ENCODE data around the gene ZNF79. TPM values are rescaled to one million over a fixed set of nuclear protein-coding genes. Genes with fewer than 3 reads are reported as not detected.

The ZNF79 gene
- total and polyA plus RNA-seq, 2 of the 4 experiments (the other 2 are of a cell fraction) = 5.6 to 15.4 TPM

DNA sequence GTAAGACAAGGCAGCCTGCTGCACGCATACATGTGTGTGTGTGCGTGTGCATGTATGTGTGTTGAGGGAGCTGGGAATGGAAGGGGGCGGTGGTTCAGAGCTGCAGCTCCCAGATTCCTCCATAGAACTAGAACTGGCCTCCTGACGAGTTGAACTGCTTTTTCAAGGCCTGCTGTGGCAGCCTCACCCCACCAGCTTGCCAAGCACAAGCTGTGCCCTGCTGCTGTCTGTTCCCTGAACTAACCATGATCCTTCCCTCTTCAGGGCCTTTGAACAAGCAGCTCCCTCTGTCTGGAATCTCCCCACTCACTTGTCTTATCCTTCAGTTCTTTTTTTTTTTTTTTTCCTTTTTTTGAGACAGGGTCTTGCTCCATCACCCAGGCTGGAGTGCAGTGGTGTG, 49.8 kb downstream of the ZNF79 start:
- H3K4me3 ChIP-seq (ENCODE audit: insufficient read depth, low read depth, low read length) = no peak overlapping the region
- intact Hi-C loops (cut with micrococcal nuclease) = no loop called here
- DNase-seq = no peak
- no peak overlapping the region for H3K14ac ChIP-seq (replicated peaks; ENCODE audit: low read depth, low read length)
- no peak overlapping the region for H3K23ac ChIP-seq (ENCODE audit: low read depth, low read length)
- no peak overlapping the region for H2BK5ac ChIP-seq (ENCODE audit: low read depth, low read length, poor library complexity, severe bottlenecking)
- no peak overlapping the region for H2AK5ac ChIP-seq (ENCODE audit: low read depth, low read length)
- H2AK9ac ChIP-seq (replicated peaks; ENCODE audit: low read depth, low read length, poor library complexity) = no peak overlapping the region
- H3K4ac ChIP-seq (ENCODE audit: low read depth, low read length) = no peak overlapping the region
- H3K9ac ChIP-seq (ENCODE audit: low read depth, low read length) = no peak overlapping the region
- dilution Hi-C loops (cut with HindIII; ENCODE audit: low sequenced_read_pairs, unreplicated experiment) = no loop called here
- H3K79me1 ChIP-seq (ENCODE audit: low read depth in 1 of 2, low read length in 2 of 2) = no peaks in the 10 kb centered on the region
- no peak overlapping the region for H2BK20ac ChIP-seq (ENCODE audit: low read depth, low read length)
- TF ChIP-seq, protein P1, sequence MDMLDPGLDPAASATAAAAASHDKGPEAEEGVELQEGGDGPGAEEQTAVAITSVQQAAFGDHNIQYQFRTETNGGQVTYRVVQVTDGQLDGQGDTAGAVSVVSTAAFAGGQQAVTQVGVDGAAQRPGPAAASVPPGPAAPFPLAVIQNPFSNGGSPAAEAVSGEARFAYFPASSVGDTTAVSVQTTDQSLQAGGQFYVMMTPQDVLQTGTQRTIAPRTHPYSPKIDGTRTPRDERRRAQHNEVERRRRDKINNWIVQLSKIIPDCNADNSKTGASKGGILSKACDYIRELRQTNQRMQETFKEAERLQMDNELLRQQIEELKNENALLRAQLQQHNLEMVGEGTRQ (IDR thresholded peaks at IDR 0.05; ENCODE audit: low read depth, low read length) = no peak
- TF ChIP-seq FOS (IDR thresholded peaks at IDR 0.05; ENCODE audit: low read depth, low read length) = no peak
- TF ChIP-seq, protein P2, sequence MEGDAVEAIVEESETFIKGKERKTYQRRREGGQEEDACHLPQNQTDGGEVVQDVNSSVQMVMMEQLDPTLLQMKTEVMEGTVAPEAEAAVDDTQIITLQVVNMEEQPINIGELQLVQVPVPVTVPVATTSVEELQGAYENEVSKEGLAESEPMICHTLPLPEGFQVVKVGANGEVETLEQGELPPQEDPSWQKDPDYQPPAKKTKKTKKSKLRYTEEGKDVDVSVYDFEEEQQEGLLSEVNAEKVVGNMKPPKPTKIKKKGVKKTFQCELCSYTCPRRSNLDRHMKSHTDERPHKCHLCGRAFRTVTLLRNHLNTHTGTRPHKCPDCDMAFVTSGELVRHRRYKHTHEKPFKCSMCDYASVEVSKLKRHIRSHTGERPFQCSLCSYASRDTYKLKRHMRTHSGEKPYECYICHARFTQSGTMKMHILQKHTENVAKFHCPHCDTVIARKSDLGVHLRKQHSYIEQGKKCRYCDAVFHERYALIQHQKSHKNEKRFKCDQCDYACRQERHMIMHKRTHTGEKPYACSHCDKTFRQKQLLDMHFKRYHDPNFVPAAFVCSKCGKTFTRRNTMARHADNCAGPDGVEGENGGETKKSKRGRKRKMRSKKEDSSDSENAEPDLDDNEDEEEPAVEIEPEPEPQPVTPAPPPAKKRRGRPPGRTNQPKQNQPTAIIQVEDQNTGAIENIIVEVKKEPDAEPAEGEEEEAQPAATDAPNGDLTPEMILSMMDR (conservative IDR thresholded peaks at IDR 0.05; ENCODE audit: low read depth, low read length) = no peak
- TF ChIP-seq, protein P3, sequence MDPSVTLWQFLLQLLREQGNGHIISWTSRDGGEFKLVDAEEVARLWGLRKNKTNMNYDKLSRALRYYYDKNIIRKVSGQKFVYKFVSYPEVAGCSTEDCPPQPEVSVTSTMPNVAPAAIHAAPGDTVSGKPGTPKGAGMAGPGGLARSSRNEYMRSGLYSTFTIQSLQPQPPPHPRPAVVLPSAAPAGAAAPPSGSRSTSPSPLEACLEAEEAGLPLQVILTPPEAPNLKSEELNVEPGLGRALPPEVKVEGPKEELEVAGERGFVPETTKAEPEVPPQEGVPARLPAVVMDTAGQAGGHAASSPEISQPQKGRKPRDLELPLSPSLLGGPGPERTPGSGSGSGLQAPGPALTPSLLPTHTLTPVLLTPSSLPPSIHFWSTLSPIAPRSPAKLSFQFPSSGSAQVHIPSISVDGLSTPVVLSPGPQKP (IDR thresholded peaks at IDR 0.05; ENCODE audit: borderline replicate concordance, low read depth, low read length) = no peak
- no peak for TF ChIP-seq CHD1 (IDR thresholded peaks at IDR 0.05; ENCODE audit: low read depth, low read length)
- no peak for TF ChIP-seq RCOR1 (IDR thresholded peaks at IDR 0.05; ENCODE audit: insufficient replicate concordance, low read length)
- no peak for TF ChIP-seq BHLHE40 (IDR thresholded peaks at IDR 0.05; ENCODE audit: low read depth, low read length)
- no peak for TF ChIP-seq RFX5 (IDR thresholded peaks at IDR 0.05; ENCODE audit: low read depth, low read length)
- no peak for TF ChIP-seq NFE2L2 (IDR thresholded peaks at IDR 0.05; ENCODE audit: low read depth, low read length)
- TF ChIP-seq MAZ (IDR thresholded peaks at IDR 0.05; ENCODE audit: borderline replicate concordance, low read depth, low read length) = no peak
- no peak for TF ChIP-seq CEBPB (IDR thresholded peaks at IDR 0.05; ENCODE audit: low read depth, low read length)
- no peak for TF ChIP-seq SMC3 (IDR thresholded peaks at IDR 0.05; ENCODE audit: low read depth, low read length)
- no peak overlapping the region for H2BK15ac ChIP-seq (ENCODE audit: low read depth, low read length)
- ChIA-PET POLR2A (ENCODE audit: unreplicated experiment) (no interaction called here), CTCF (no interaction called here)
- ATAC-seq (ENCODE audit: low read depth) = no peak
- H3K56ac ChIP-seq (ENCODE audit: extremely low read depth, insufficient read depth, low read length) = no peak overlapping the region
- H3K27me3 ChIP-seq (ENCODE audit: control insufficient read depth, insufficient read depth, low read length) = no peaks in the 10 kb centered on the region
- H3K27ac ChIP-seq (ENCODE audit: insufficient read depth, low read length) = no peak overlapping the region
- no peaks in the 10 kb centered on the region for H4K20me1 ChIP-seq (ENCODE audit: insufficient read depth, low read length)
- H3K9me3 ChIP-seq (ENCODE audit: control insufficient read depth, insufficient read depth, low read length) = no peaks in the 10 kb centered on the region
- in situ Hi-C loops (cut with MboI; ENCODE audit: low sequenced_read_pairs) = no loop called here
- BruUV-seq (replicated peaks) = no TSS peak
- no peaks in the 10 kb centered on the region for H3K4me1 ChIP-seq (ENCODE audit: control insufficient read depth, insufficient read depth, low read length)
- no peak overlapping the region for H4K5ac ChIP-seq (ENCODE audit: low read depth, low read length)
- no CpG with 5 or more reads among the region's 4 CpGs for WGBS, 2 experiments (ENCODE audit: extremely low coverage in 2 of 2, insufficient read length in 1 of 2)
- H4K8ac ChIP-seq (ENCODE audit: low read depth in 2 of 2, low read length in 2 of 2) = no peak overlapping the region
- no peak overlapping the region for H3K4me2 ChIP-seq (ENCODE audit: low read depth, low read length)
- H4K91ac ChIP-seq (ENCODE audit: insufficient read depth, low read depth, low read length) = no peak overlapping the region
- H2AFZ ChIP-seq (replicated peaks; ENCODE audit: low read length, poor library complexity) = no peak overlapping the region
- H2BK120ac ChIP-seq (ENCODE audit: low read depth, low read length) = no peak overlapping the region
- no peaks in the 10 kb centered on the region for H3K9me1 ChIP-seq (ENCODE audit: insufficient read depth, low read length)
- H3K36me3 ChIP-seq (ENCODE audit: control insufficient read depth, insufficient read depth, low read length) = peaks cover 17% of the 10 kb centered on the region
- H3K18ac ChIP-seq (ENCODE audit: low read depth, low read length) = no peak overlapping the region

Measured in IMR-90 (cell line).